GM12892 (cell line): ENCODE measurements around the gene PPY.

Experiments
- POLR2A ChIP-seq: IDR thresholded peaks from 2 replicates; pipeline ENCODE4 v1.6.1; 2011; ENCODE audit warnings: low read depth, low read length, control low read depth
- POLR2AphosphoS5 ChIP-seq: IDR thresholded peaks from 2 replicates; pipeline ENCODE4 v1.6.1; 2011; ENCODE audit warnings: low read depth, low read length, control low read depth
- TAF1 ChIP-seq: IDR thresholded peaks from 2 replicates; pipeline ENCODE4 v1.6.1; 2011; ENCODE audit warnings: low read depth, mild to moderate bottlenecking, control low read depth, low read length, borderline replicate concordance

GRCh38 chr17:43979011-43979410, 36.7 kb upstream of the PPY start:
- no peak for TF ChIP-seq POLR2A
- TF ChIP-seq TAF1 = no peak
- no peak for TF ChIP-seq POLR2AphosphoS5
